ENCODE results near the gene RAB11FIP3. TPM values are rescaled to one million over a fixed set of nuclear protein-coding genes. Genes with fewer than 3 reads are reported as not detected.
A peak's percentile ranks its signal among the peaks of the same experiment; 100 is the strongest.

Gene RAB11FIP3
- total and polyA plus RNA-seq, 7 experiments from 2014 or later: 0.71 to 53.0 (median 43.3) TPM

GRCh38 chr16:566475-567372 lies 141.3 kb downstream of the RAB11FIP3 start, which contains the start of gene NHLRC4:
Gene NHLRC4, plus strand, starts transcription at chr16:567005. Its CDS starts 1,043 bp downstream, at chr16:568048.
- Mint-ChIP-seq H3K27me3 (peaks cover 0 to 8% (median 7%) of the 10 kb centered on the region in 5 donors), H3K4me1 (peaks cover 10 to 42% (median 28%) of the 10 kb centered on the region in 7 donors), H3K27ac (peak within 1 kb of the TSS; percentile 54 to 89 (median 83)), H3K9me3 (peaks cover 0 to 8% (median 0%) of the 10 kb centered on the region in 11 donors), H3K36me3 (no peaks in the 10 kb centered on the region), H3K4me3 (peak within 1 kb of the TSS; percentile 68 to 86 (median 76))
- peak within 1 kb of the TSS; percentile 53 for H3K4me3 ChIP-seq (ENCODE audit: low read length)
- ATAC-seq (peak; percentile 47), DNase-seq (peak in 8 of 9 donors; percentile 19 to 64 (median 52))
- ChIA-PET POLR2A (interaction anchor here (0.9 to 3.8 kb wide), 4 partner anchors 21 to 117 kb away, joined by 3 to 19 read pairs (median 4); partner anchors contain the start of gene METTL26), CTCF (interaction anchor here (0.6 to 0.7 kb wide), 2 partner anchors 391 to 960 kb away, joined by 3 read pairs; no protein-coding TSS in a partner anchor)
- peak within 1 kb of the TSS; percentile 73 for H3K27ac ChIP-seq (ENCODE audit: low read depth, low read length)
- peaks cover 13 to 32% of the 10 kb centered on the region in 2 donors for H3K4me1 ChIP-seq (ENCODE audit: control insufficient read depth in 2 of 2, insufficient read depth in 2 of 2, low read length in 2 of 2)
- intact Hi-C loops (cut with micrococcal nuclease): loop anchor here (5.0 kb wide), 2 partner anchors 71 to 164 kb away; partner anchors contain the start of genes DECR2 (in 1 of the 2) and METTL26 (in 1 of the 2)
- no peaks in the 10 kb centered on the region for H3K36me3 ChIP-seq (ENCODE audit: control insufficient read depth in 2 of 3, insufficient read depth in 3 of 3, low read length in 3 of 3)
- no peaks in the 10 kb centered on the region for H3K9me3 ChIP-seq (ENCODE audit: control insufficient read depth in 2 of 3, low read length in 3 of 3)
- H3K27me3 ChIP-seq (ENCODE audit: control insufficient read depth in 2 of 2, insufficient read depth in 2 of 2, low read length in 2 of 2): no peaks in the 10 kb centered on the region

GRCh38 chr16:567373-568256 lies 142.2 kb downstream of the RAB11FIP3 start:
- ATAC-seq (no peak), DNase-seq (no peak)
- ChIA-PET CTCF (interaction anchor here (0.6 to 0.7 kb wide), 2 partner anchors 392 to 959 kb away, joined by 3 read pairs; no protein-coding TSS in a partner anchor), POLR2A (interaction anchor here (0.9 to 3.8 kb wide), 4 partner anchors 20 to 118 kb away, joined by 3 to 19 read pairs (median 4); partner anchors contain the start of gene METTL26)
- Histone ChIP-seq H3K4me1 (ENCODE audit: control insufficient read depth in 2 of 2, insufficient read depth in 2 of 2, low read length in 2 of 2) (peaks cover 13 to 32% of the 10 kb centered on the region in 2 donors), H3K9me3 (ENCODE audit: control insufficient read depth in 2 of 3, low read length in 3 of 3) (no peaks in the 10 kb centered on the region), H3K27me3 (ENCODE audit: control insufficient read depth in 2 of 2, insufficient read depth in 2 of 2, low read length in 2 of 2) (no peaks in the 10 kb centered on the region), H3K4me3 (ENCODE audit: low read length) (peak overlapping the region; percentile 53), H3K27ac (ENCODE audit: low read depth, low read length) (peak overlapping the region; percentile 73), H3K36me3 (ENCODE audit: control insufficient read depth in 2 of 3, insufficient read depth in 3 of 3, low read length in 3 of 3) (peaks cover 0 to 4% (median 0%) of the 10 kb centered on the region in 3 experiments)
- intact Hi-C loops (cut with micrococcal nuclease): loop anchor here (2.0 to 5.0 kb wide), 3 partner anchors 39 to 165 kb away; partner anchors contain the start of genes DECR2 (in 1 of the 2) and METTL26 (in 1 of the 2)
- peaks cover 15 to 40% (median 28%) of the 10 kb centered on the region in 7 donors for H3K4me1 Mint-ChIP-seq
- peaks cover 0 to 4% (median 0%) of the 10 kb centered on the region in 11 donors for H3K9me3 Mint-ChIP-seq
- H3K27me3 Mint-ChIP-seq: peaks cover 0 to 3% (median 1%) of the 10 kb centered on the region in 5 donors
- peak overlapping the region; percentile 54 to 89 (median 81) for H3K27ac Mint-ChIP-seq
- H3K4me3 Mint-ChIP-seq: peak overlapping the region; percentile 68 to 86 (median 76)
- H3K36me3 Mint-ChIP-seq: no peaks in the 10 kb centered on the region

GRCh38 chr16:568401-569258 lies 143.2 kb downstream of the RAB11FIP3 start:
- H3K4me3 Mint-ChIP-seq: peak overlapping the region; percentile 75 to 89 (median 85)
- H3K4me1 ChIP-seq (ENCODE audit: control insufficient read depth in 2 of 2, insufficient read depth in 2 of 2, low read length in 2 of 2): peaks cover 13 to 32% of the 10 kb centered on the region in 2 donors
- intact Hi-C loops (cut with micrococcal nuclease): loop anchor here (1.0 to 5.0 kb wide), 4 partner anchors 40 to 166 kb away; partner anchors contain the start of genes CAPN15 (in 1 of the 2), DECR2 (in 1 of the 2) and METTL26 (in 1 of the 2)
- no peaks in the 10 kb centered on the region for H3K36me3 Mint-ChIP-seq
- H3K9me3 Mint-ChIP-seq: peaks cover 0 to 4% (median 0%) of the 10 kb centered on the region in 11 donors
- H3K27me3 ChIP-seq (ENCODE audit: control insufficient read depth in 2 of 2, insufficient read depth in 2 of 2, low read length in 2 of 2): no peaks in the 10 kb centered on the region
- H3K9me3 ChIP-seq (ENCODE audit: control insufficient read depth in 2 of 3, low read length in 3 of 3): no peaks in the 10 kb centered on the region
- ChIA-PET CTCF (no interaction called here), POLR2A (interaction anchor here (1.0 to 3.8 kb wide), 5 partner anchors 19 to 112 kb away, joined by 4 to 19 read pairs (median 4); partner anchors contain the start of genes METTL26, RHOT2 and STUB1)
- H3K27ac ChIP-seq (ENCODE audit: low read depth, low read length): peak overlapping the region; percentile 89
- DNase-seq (no peak), ATAC-seq (no peak)
- no peaks in the 10 kb centered on the region for H3K27me3 Mint-ChIP-seq
- peaks cover 0 to 9% (median 0%) of the 10 kb centered on the region in 3 experiments for H3K36me3 ChIP-seq (ENCODE audit: control insufficient read depth in 2 of 3, insufficient read depth in 3 of 3, low read length in 3 of 3)
- peak overlapping the region; percentile 58 for H3K4me3 ChIP-seq (ENCODE audit: low read length)
- H3K4me1 Mint-ChIP-seq: peaks cover 15 to 39% (median 28%) of the 10 kb centered on the region in 7 donors
- H3K27ac Mint-ChIP-seq: peak overlapping the region in 8 of 9 donors; percentile 81 to 93 (median 88)

GRCh38 chr16:569445-570254 lies 144.2 kb downstream of the RAB11FIP3 start, which contains the start of gene PIGQ:
Gene PIGQ, plus strand, starts transcription at chr16:569968. Its CDS starts 4,107 bp downstream, at chr16:574075.
- H3K27ac Mint-ChIP-seq: peak within 1 kb of the TSS; percentile 81 to 96 (median 89)
- peak within 1 kb of the TSS; percentile 89 for H3K27ac ChIP-seq (ENCODE audit: low read depth, low read length)
- H3K4me1 Mint-ChIP-seq: peaks cover 15 to 39% (median 28%) of the 10 kb centered on the region in 7 donors
- H3K9me3 Mint-ChIP-seq: peaks cover 0 to 4% (median 0%) of the 10 kb centered on the region in 11 donors
- peak; percentile 79 for ATAC-seq
- no peaks in the 10 kb centered on the region for H3K27me3 Mint-ChIP-seq
- H3K4me3 ChIP-seq (ENCODE audit: low read length): peak within 1 kb of the TSS; percentile 58
- H3K27me3 ChIP-seq (ENCODE audit: control insufficient read depth in 2 of 2, insufficient read depth in 2 of 2, low read length in 2 of 2): no peaks in the 10 kb centered on the region
- H3K36me3 Mint-ChIP-seq: no peaks in the 10 kb centered on the region
- H3K4me1 ChIP-seq (ENCODE audit: control insufficient read depth in 2 of 2, insufficient read depth in 2 of 2, low read length in 2 of 2): peaks cover 13 to 32% of the 10 kb centered on the region in 2 donors
- POLR2A ChIA-PET: interaction anchor here (1.0 to 3.8 kb wide), 5 partner anchors 18 to 111 kb away, joined by 3 to 19 read pairs (median 4); partner anchors contain the start of genes METTL26, RHOT2, STUB1 and WDR90
- intact Hi-C loops (cut with micrococcal nuclease): loop anchor here (1.0 to 5.0 kb wide), 6 partner anchors 20 to 167 kb away; partner anchors contain the start of genes METTL26 (in 2 of the 2), CAPN15 (in 1 of the 2) and DECR2 (in 1 of the 2)
- H3K36me3 ChIP-seq (ENCODE audit: control insufficient read depth in 2 of 3, insufficient read depth in 3 of 3, low read length in 3 of 3): peaks cover 0 to 17% (median 0%) of the 10 kb centered on the region in 3 experiments
- no peaks in the 10 kb centered on the region for H3K9me3 ChIP-seq (ENCODE audit: control insufficient read depth in 2 of 3, low read length in 3 of 3)
- DNase-seq: peak; percentile 47 to 80 (median 62)
- peak within 1 kb of the TSS; percentile 76 to 90 (median 85) for H3K4me3 Mint-ChIP-seq
- CTCF ChIA-PET: no interaction called here
